ENCODE results near the gene MRPL2.

- TF ChIP-seq CTCF (IDR thresholded peaks at IDR 0.05) (peak in 5 of 7 experiments; percentile 10 to 42 (median 26)), POLR2A (IDR thresholded peaks at IDR 0.05) (no peak)
These were observed 50.1 kb downstream of the MRPL2 start for GRCh38 chr6:43009124-43009523.

Data from body of pancreas (tissue), 4 donors.